ENCODE measurements around the gene LCE2C.
"Not testable (repeated sequence)": the region's sequence is repeated elsewhere in the genome, so short reads cannot be mapped to it uniquely, and the experiment has no call there.

Gene LCE2C

GRCh38 chr1:152681616-152682015 lies 6.5 kb downstream of the LCE2C start:
- TF ChIP-seq CTCF (IDR thresholded peaks at IDR 0.05; ENCODE audit: low read depth, low read length): no peak
- no peak overlapping the region for H3K4me3 ChIP-seq (ENCODE audit: low read depth, low read length)

- H3K4me3 ChIP-seq (ENCODE audit: low read depth, low read length): no peak overlapping the region
- TF ChIP-seq CTCF (IDR thresholded peaks at IDR 0.05; ENCODE audit: low read depth, low read length): no peak
These were observed 8.8 kb downstream of the LCE2C start for GRCh38 chr1:152683846-152684245.

GRCh38 chr1:152685823-152686222 lies 10.7 kb downstream of the LCE2C start, which contains the start of gene LCE2B:
Gene LCE2B (plus strand): TSS chr1:152686123. CDS start chr1:152686844, 721 bp downstream.
- H3K4me3 ChIP-seq (ENCODE audit: low read depth, low read length): not testable (repeated sequence)

GRCh38 chr1:152697701-152698600 lies 22.9 kb downstream of the LCE2C start, which contains the start of gene LCE2A:
Gene LCE2A (plus strand): TSS chr1:152698345. CDS start chr1:152698902, 557 bp downstream.
- no peak within 1 kb of the TSS for H3K4me3 ChIP-seq (ENCODE audit: low read depth, low read length)
- no peak for TF ChIP-seq CTCF (IDR thresholded peaks at IDR 0.05; ENCODE audit: low read depth, low read length)

GRCh38 chr1:152699746-152700145 lies 24.7 kb downstream of the LCE2C start:
- TF ChIP-seq CTCF (IDR thresholded peaks at IDR 0.05; ENCODE audit: low read depth, low read length): no peak
- H3K4me3 ChIP-seq (ENCODE audit: low read depth, low read length): no peak overlapping the region

GRCh38 chr1:152707860-152708259 lies 32.8 kb downstream of the LCE2C start, which contains the start of gene LCE4A:
Gene LCE4A (plus strand): TSS chr1:152708160. CDS start chr1:152709076, 916 bp downstream.
- TF ChIP-seq CTCF (IDR thresholded peaks at IDR 0.05; ENCODE audit: low read depth, low read length): no peak
- no peak within 1 kb of the TSS for H3K4me3 ChIP-seq (ENCODE audit: low read depth, low read length)

- no peak overlapping the region for H3K4me3 ChIP-seq (ENCODE audit: low read depth, low read length)
- no peak for TF ChIP-seq CTCF (IDR thresholded peaks at IDR 0.05; ENCODE audit: low read depth, low read length)
These were observed 43.2 kb downstream of the LCE2C start for GRCh38 chr1:152718238-152718637.
